Measurements from ENCODE around the gene CCM2. TPM values are rescaled to one million over a fixed set of nuclear protein-coding genes. Genes with fewer than 3 reads are reported as not detected.

Gene CCM2
- 10 to 100 TPM; 32.3 to 45.3 (median 35.4) TPM for total RNA-seq

GRCh38 chr7:45000093-45001032 lies at the start of gene CCM2:
Gene CCM2, plus strand, starts transcription at chr7:45000201. Its CDS starts 133 bp downstream, at chr7:45000334.
- no peak for DNase-seq (ENCODE audit: low spot score in 2 of 2)
- intact Hi-C loops (cut with DNase I; ENCODE audit: low total_unique reads), result no loop called here
- peaks cover 0 to 6% of the 10 kb centered on the region in 2 donors for H3K4me1 ChIP-seq

GRCh38 chr7:44953156-44953555 lies 46.8 kb upstream of the CCM2 start:
- TF ChIP-seq POLR2A (IDR thresholded peaks at IDR 0.05) (no peak), POLR2AphosphoS5 (IDR thresholded peaks at IDR 0.05) (no peak)
- TF ChIP-seq, protein P1, sequence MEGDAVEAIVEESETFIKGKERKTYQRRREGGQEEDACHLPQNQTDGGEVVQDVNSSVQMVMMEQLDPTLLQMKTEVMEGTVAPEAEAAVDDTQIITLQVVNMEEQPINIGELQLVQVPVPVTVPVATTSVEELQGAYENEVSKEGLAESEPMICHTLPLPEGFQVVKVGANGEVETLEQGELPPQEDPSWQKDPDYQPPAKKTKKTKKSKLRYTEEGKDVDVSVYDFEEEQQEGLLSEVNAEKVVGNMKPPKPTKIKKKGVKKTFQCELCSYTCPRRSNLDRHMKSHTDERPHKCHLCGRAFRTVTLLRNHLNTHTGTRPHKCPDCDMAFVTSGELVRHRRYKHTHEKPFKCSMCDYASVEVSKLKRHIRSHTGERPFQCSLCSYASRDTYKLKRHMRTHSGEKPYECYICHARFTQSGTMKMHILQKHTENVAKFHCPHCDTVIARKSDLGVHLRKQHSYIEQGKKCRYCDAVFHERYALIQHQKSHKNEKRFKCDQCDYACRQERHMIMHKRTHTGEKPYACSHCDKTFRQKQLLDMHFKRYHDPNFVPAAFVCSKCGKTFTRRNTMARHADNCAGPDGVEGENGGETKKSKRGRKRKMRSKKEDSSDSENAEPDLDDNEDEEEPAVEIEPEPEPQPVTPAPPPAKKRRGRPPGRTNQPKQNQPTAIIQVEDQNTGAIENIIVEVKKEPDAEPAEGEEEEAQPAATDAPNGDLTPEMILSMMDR (IDR thresholded peaks at IDR 0.05), result no peak
- intact Hi-C loops (cut with DNase I; ENCODE audit: low total_unique reads), result loop anchor here (2.0 kb wide), 1 partner anchor 30 kb away; no protein-coding TSS in a partner anchor
- H3K4me3 ChIP-seq, result no peak overlapping the region
- no peak overlapping the region for H3K27ac ChIP-seq
- no peaks in the 10 kb centered on the region for H3K9me3 ChIP-seq
- DNase-seq (ENCODE audit: low spot score in 2 of 2), result peak in 1 of 2 donors; percentile 12
- no peaks in the 10 kb centered on the region for H3K4me1 ChIP-seq
- H3K36me3 ChIP-seq, result no peaks in the 10 kb centered on the region
- no peaks in the 10 kb centered on the region for H3K27me3 ChIP-seq

More at GRCh38 chr7:45000093-45001032, at the start of gene CCM2:
- Histone ChIP-seq H3K36me3 (no peaks in the 10 kb centered on the region), H3K4me3 (peak within 1 kb of the TSS; percentile 65 to 91 (median 78)), H3K9me3 (no peaks in the 10 kb centered on the region), H3K27ac (peak within 1 kb of the TSS; percentile 86 to 93), H3K27me3 (no peaks in the 10 kb centered on the region)
- no peak for TF ChIP-seq POLR2A (IDR thresholded peaks at IDR 0.05)
- TF ChIP-seq, protein P1 (IDR thresholded peaks at IDR 0.05), result no peak
- no peak for TF ChIP-seq POLR2AphosphoS5 (IDR thresholded peaks at IDR 0.05)

- intact Hi-C loops (cut with DNase I; ENCODE audit: low total_unique reads), result no loop called here
Observed at GRCh38 chr7:44955733-44956132, 44.3 kb upstream of the CCM2 start.

DNA sequence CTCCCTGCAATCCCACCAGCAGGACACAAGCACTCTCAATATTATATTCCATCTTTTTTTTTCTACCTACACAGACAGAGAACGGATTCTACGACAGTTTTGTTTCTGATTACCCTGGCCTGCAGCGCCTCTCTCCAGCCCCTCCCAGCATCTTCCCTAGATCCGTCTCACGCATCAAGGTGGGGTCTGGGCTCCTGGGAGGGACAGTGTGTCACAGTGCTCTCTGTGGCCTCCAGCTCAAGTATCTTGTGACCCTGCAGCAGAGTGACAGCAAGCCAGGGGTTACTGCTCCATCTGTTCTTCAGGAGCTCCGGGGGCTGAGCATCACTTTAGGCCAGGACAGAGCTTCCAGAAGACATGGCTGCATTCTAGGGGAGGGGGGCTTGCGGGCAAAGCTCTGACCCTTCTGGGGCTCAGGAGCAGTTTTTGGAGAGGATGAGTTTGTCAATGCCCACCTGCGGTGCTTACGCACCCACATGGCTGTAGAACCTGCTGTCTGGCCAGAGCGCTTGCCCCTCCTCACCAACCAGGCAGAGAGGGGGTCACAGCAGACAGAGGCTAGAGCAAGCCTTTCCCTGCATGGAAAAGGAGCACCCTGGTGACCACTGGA lies 43.7 kb upstream of the CCM2 start:
- Histone ChIP-seq H3K4me1 (no peaks in the 10 kb centered on the region), H3K27ac (no peak overlapping the region), H3K9me3 (no peaks in the 10 kb centered on the region), H3K36me3 (no peaks in the 10 kb centered on the region), H3K4me3 (no peak overlapping the region), H3K27me3 (no peaks in the 10 kb centered on the region)
- intact Hi-C loops (cut with DNase I; ENCODE audit: low total_unique reads), result no loop called here
- peak in 1 of 2 donors; percentile 2 for DNase-seq (ENCODE audit: low spot score in 2 of 2)
- TF ChIP-seq POLR2A (IDR thresholded peaks at IDR 0.05) (no peak), POLR2AphosphoS5 (IDR thresholded peaks at IDR 0.05) (no peak)
- TF ChIP-seq, protein P1 (IDR thresholded peaks at IDR 0.05), result no peak

More at GRCh38 chr7:44955733-44956132, 44.3 kb upstream of the CCM2 start:
- no peaks in the 10 kb centered on the region for H3K27me3 ChIP-seq
- H3K9me3 ChIP-seq, result no peaks in the 10 kb centered on the region
- peak in 1 of 2 donors; percentile 5 for DNase-seq (ENCODE audit: low spot score in 2 of 2)
- no peak overlapping the region for H3K27ac ChIP-seq
- H3K36me3 ChIP-seq, result no peaks in the 10 kb centered on the region
- TF ChIP-seq POLR2AphosphoS5 (IDR thresholded peaks at IDR 0.05) (no peak), POLR2A (IDR thresholded peaks at IDR 0.05) (no peak)
- TF ChIP-seq, protein P1 (IDR thresholded peaks at IDR 0.05), result no peak
- H3K4me1 ChIP-seq, result no peaks in the 10 kb centered on the region
- no peak overlapping the region for H3K4me3 ChIP-seq
